PC-3 (cell line): ENCODE measurements around the gene TBC1D5. TPM values are rescaled to one million over a fixed set of nuclear protein-coding genes. Genes with fewer than 3 reads are reported as not detected.
A peak's percentile ranks its signal among the peaks of the same experiment; 100 is the strongest.

ENCODE experiments used
- ATAC-seq: fragments of 200-7000 bp; cut with Tn5 transposase; 2 replicates; pipeline ENCODE4 v1.9.1; 2020; ENCODE audit warnings: mild to moderate bottlenecking, moderate library complexity
- BruUV-seq: library from RNA; stranded (reverse); fragments of 400-500 nt; replicated peaks from 2 replicates; lab custom pipeline; 2021; lab: Mats Ljungman, UMichigan
- CTCF ChIA-PET: fragments of 300-600 bp; sonication (Branson Sonifier 250); formaldehyde crosslinking; loops from one replicate; lab custom pipeline; 2022; ENCODE audit warnings: antibody characterized with exemption; lab: Charles Lee
- POLR2A ChIA-PET: fragments of 300-600 bp; sonication (Branson Sonifier 250); formaldehyde crosslinking; loops from one replicate; lab custom pipeline; 2022; ENCODE audit warnings: antibody characterized with exemption; ENCODE audit not compliant: unreplicated experiment; lab: Charles Lee
- DNase-seq: peaks from one replicate; pipeline ENCODE4 v3.0.0-alpha.2; 2015
- H2AFZ ChIP-seq: fragments of 300-600 bp; sonication (generic); 2 replicates; pipeline ENCODE4 v1.6.0; 2016; ENCODE audit warnings: antibody characterized with exemption, low read length
- H3F3A ChIP-seq: fragments of 300-600 bp; sonication (generic); one replicate; pipeline ENCODE4 v1.6.0; 2017; ENCODE audit warnings: antibody characterized with exemption, low read length, control low read depth, mild to moderate bottlenecking; ENCODE audit not compliant: unreplicated experiment
- H3K27ac ChIP-seq: fragments of 300-600 bp; sonication (generic); 2 replicates; pipeline ENCODE4 v1.5.1; 2016; ENCODE audit warnings: mild to moderate bottlenecking, low read length
- H3K27me3 ChIP-seq: fragments of 300-600 bp; sonication (generic); 2 replicates; pipeline ENCODE4 v1.6.1; 2016; ENCODE audit warnings: low read length, mixed read lengths
- H3K36me3 ChIP-seq: fragments of 300-600 bp; sonication (generic); 2 replicates; pipeline ENCODE4 v1.6.1; 2016; ENCODE audit warnings: low read depth, mixed run types, low read length, mixed read lengths
- H3K4me1 ChIP-seq: fragments of 300-600 bp; sonication (generic); 2 replicates; pipeline ENCODE4 v1.5.1; 2016; ENCODE audit warnings: low read length; ENCODE audit not compliant: insufficient read depth
- H3K4me2 ChIP-seq: fragments of 300-600 bp; sonication (generic); 2 replicates; pipeline ENCODE4 v1.6.0; 2016; ENCODE audit warnings: low read length
- H3K4me3 ChIP-seq: fragments of 300-600 bp; sonication (generic); 2 replicates; pipeline ENCODE4 v1.5.1; 2016; ENCODE audit warnings: mild to moderate bottlenecking, low read length, mixed read lengths
- H3K79me2 ChIP-seq: fragments of 300-600 bp; sonication (generic); 2 replicates; pipeline ENCODE4 v1.6.1; 2017; ENCODE audit warnings: low read length, mixed read lengths
- H3K9ac ChIP-seq: fragments of 300-600 bp; sonication (generic); 2 replicates; pipeline ENCODE4 v1.6.0; 2016; ENCODE audit warnings: mild to moderate bottlenecking, low read length
- H3K9me2 ChIP-seq: fragments of 300-600 bp; sonication (generic); replicated peaks from 2 replicates; pipeline ENCODE4 v1.6.1; 2016; ENCODE audit warnings: mixed run types, low read length, mixed read lengths
- H3K9me3 ChIP-seq: fragments of 300-600 bp; sonication (generic); 2 replicates; pipeline ENCODE4 v1.6.1; 2016; ENCODE audit warnings: low read length, mixed read lengths
- H4K20me1 ChIP-seq: fragments of 300-600 bp; sonication (generic); 2 replicates; pipeline ENCODE4 v1.6.1; 2016; ENCODE audit warnings: low read length, mixed read lengths
- CTCF ChIP-seq: fragments of 300-600 bp; sonication (generic); conservative IDR thresholded peaks from 2 replicates; pipeline ENCODE4 v1.5.1; 2017; ENCODE audit warnings: antibody characterized with exemption, low read depth, mild to moderate bottlenecking, low read length
- EZH2 ChIP-seq: fragments of 300-600 bp; sonication (generic); IDR thresholded peaks from one replicate; pipeline ENCODE4 v1.6.1; 2017; ENCODE audit warnings: antibody characterized with exemption, mild to moderate bottlenecking, low read length; ENCODE audit not compliant: unreplicated experiment
- EZH2phosphoT487 ChIP-seq: fragments of 300-600 bp; sonication (generic); IDR thresholded peaks from 2 replicates; pipeline ENCODE4 v1.6.1; 2018; ENCODE audit warnings: mild to moderate bottlenecking, antibody characterized with exemption, low read length, borderline replicate concordance
- intact Hi-C: fragments of 100-400 bp; cut with micrococcal nuclease; formaldehyde crosslinking; loops from 2 replicates; pipeline ENCODE4 v1.9.0; 2023
- total RNA-seq: library from RNA; depleted of rRNA; stranded (reverse); fragments of >200 nt; gene quantifications from 2 replicates; pipeline ENCODE4 v1.2.3, GENCODE V29; 2014

Gene TBC1D5
- total RNA-seq, 1 experiment from 2014 or later, result 54.5 TPM

- no TSS peak for BruUV-seq
These were observed 581.8 kb downstream of the TBC1D5 start for GRCh38 chr3:17160597-17160996.

GRCh38 chr3:17158941-17159682, 583.3 kb downstream of the TBC1D5 start:
- DNase-seq, result peak; percentile 28

More at GRCh38 chr3:17160597-17160996, 581.8 kb downstream of the TBC1D5 start:
- CTCF ChIA-PET, result no interaction called here
- Histone ChIP-seq H3K4me2 (no peak overlapping the region), H3K36me3 (no peaks in the 10 kb centered on the region), H3K9ac (no peak overlapping the region), H2AFZ (no peak overlapping the region), H3K27me3 (no peaks in the 10 kb centered on the region), H3F3A (no peaks in the 10 kb centered on the region), H3K4me1 (peaks cover 19% of the 10 kb centered on the region), H3K9me3 (no peaks in the 10 kb centered on the region), H3K27ac (no peak overlapping the region), H3K79me2 (no peaks in the 10 kb centered on the region), H3K9me2 (no peaks in the 10 kb centered on the region), H4K20me1 (no peaks in the 10 kb centered on the region), H3K4me3 (no peak overlapping the region)
- DNase-seq, result no peak
- no peak for ATAC-seq
- TF ChIP-seq EZH2, result no peak
- no peak for TF ChIP-seq CTCF
- TF ChIP-seq EZH2phosphoT487, result no peak
- POLR2A ChIA-PET, result no interaction called here
- intact Hi-C loops, result no loop called here

More at GRCh38 chr3:17158941-17159682, 583.3 kb downstream of the TBC1D5 start:
- Histone ChIP-seq H3K9me3 (no peaks in the 10 kb centered on the region), H3K4me2 (no peak overlapping the region), H3K27ac (no peak overlapping the region), H3K9me2 (no peaks in the 10 kb centered on the region), H3K27me3 (no peaks in the 10 kb centered on the region), H3K4me3 (no peak overlapping the region), H3F3A (no peaks in the 10 kb centered on the region), H3K4me1 (peaks cover 19% of the 10 kb centered on the region), H3K79me2 (no peaks in the 10 kb centered on the region), H4K20me1 (no peaks in the 10 kb centered on the region), H2AFZ (no peak overlapping the region), H3K9ac (no peak overlapping the region), H3K36me3 (no peaks in the 10 kb centered on the region)
- intact Hi-C loops, result no loop called here
- CTCF ChIA-PET, result no interaction called here
- no TSS peak for BruUV-seq
- ATAC-seq, result peak; percentile 9
- TF ChIP-seq EZH2, result no peak
- TF ChIP-seq EZH2phosphoT487, result no peak
- TF ChIP-seq CTCF, result no peak
- POLR2A ChIA-PET, result no interaction called here
